K562 (cell line): Measurements from ENCODE around the gene PCP2. TPM values are rescaled to one million over a fixed set of nuclear protein-coding genes. Genes with fewer than 3 reads are reported as not detected.

Experiments used
- EHMT2 ChIP-seq: fragments of 450-650 bp; IDR thresholded peaks from 2 replicates; pipeline ENCODE4 v1.6.1; 2018; ENCODE audit warnings: antibody characterized with exemption
- FOXK1 ChIP-seq: sonication (generic); formaldehyde crosslinking; IDR thresholded peaks from 2 replicates; pipeline ENCODE4 v1.8.0; 2022; ENCODE audit warnings: missing genetic modification reagents, mild to moderate bottlenecking, borderline replicate concordance
- GABPB1 ChIP-seq: sonication (generic); formaldehyde crosslinking; IDR thresholded peaks from 2 replicates; pipeline ENCODE4 v1.8.0; 2022; ENCODE audit warnings: mild to moderate bottlenecking, missing genetic modification reagents
- HIVEP1 ChIP-seq: fragments of 250-450 bp; sonication (Bioruptor Pico); IDR thresholded peaks from 2 replicates; pipeline ENCODE4 v1.4.0; 2020; ENCODE audit warnings: mild to moderate bottlenecking
- HMG20A ChIP-seq: fragments of 450-650 bp; formaldehyde crosslinking; conservative IDR thresholded peaks from 2 replicates; pipeline ENCODE4 v1.4.0; 2020; ENCODE audit warnings: mild to moderate bottlenecking, mixed read lengths
- HSF4 ChIP-seq: fragments of 250-450 bp; sonication (Bioruptor Pico); IDR thresholded peaks from 2 replicates; pipeline ENCODE4 v2.1.2; 2022; ENCODE audit warnings: mild to moderate bottlenecking, moderate library complexity, borderline replicate concordance
- MTA1 ChIP-seq: fragments of 450-650 bp; IDR thresholded peaks from 2 replicates; pipeline ENCODE4 v1.6.1; 2017; ENCODE audit warnings: borderline replicate concordance
- NR2C2 ChIP-seq, 2 experiments: fragments of 200-800 bp in 1 of 2; sonication (Bioruptor generic) in 1 of 2; sonication (generic) in 1 of 2; formaldehyde crosslinking in 1 of 2; IDR thresholded peaks; 2 replicates each; pipeline versions ENCODE4 v1.6.1 to v1.8.0; 2016 to 2022; ENCODE audit warnings: mild to moderate bottlenecking in 1 of 2, missing compliant biosample characterization in 1 of 2, missing genetic modification characterization in 1 of 2, missing genetic modification reagents in 1 of 2
- PYGO2 ChIP-seq: fragments of 450-650 bp; IDR thresholded peaks from 2 replicates; pipeline ENCODE4 v1.6.1; 2016; ENCODE audit warnings: mild to moderate bottlenecking, missing genetic modification characterization, moderate library complexity, missing compliant biosample characterization
- SIRT6 ChIP-seq: IDR thresholded peaks from one replicate; pipeline ENCODE4 v1.6.1; 2012; ENCODE audit warnings: low read depth, mild to moderate bottlenecking, control low read depth, inconsistent platforms, low read length, moderate library complexity
- SMAD2 ChIP-seq: fragments of 150-350 bp; IDR thresholded peaks from 2 replicates; pipeline ENCODE4 v1.6.1; 2014; ENCODE audit warnings: low read depth, mild to moderate bottlenecking, low read length
- ZKSCAN3 ChIP-seq: fragments of 250-450 bp; sonication (Bioruptor Pico); IDR thresholded peaks from 2 replicates; pipeline ENCODE4 v1.4.0; 2020
- ZNF197 ChIP-seq: fragments of 200-800 bp; sonication (Bioruptor generic); IDR thresholded peaks from 2 replicates; pipeline ENCODE4 v1.6.1; 2016; ENCODE audit warnings: low read depth, missing genetic modification characterization, missing compliant biosample characterization
- ZNF263 ChIP-seq: sonication (generic); formaldehyde crosslinking; IDR thresholded peaks from 2 replicates; pipeline ENCODE4 v1.8.0; 2022; ENCODE audit warnings: mild to moderate bottlenecking, missing genetic modification reagents, borderline replicate concordance
- ZNF311 ChIP-seq: fragments of 250-450 bp; sonication (Bioruptor Pico); IDR thresholded peaks from 2 replicates; pipeline ENCODE4 v1.4.0; 2020; ENCODE audit warnings: mild to moderate bottlenecking, moderate library complexity
- ZNF766 ChIP-seq: fragments of 200-800 bp; sonication (Bioruptor generic); conservative IDR thresholded peaks from 2 replicates; pipeline ENCODE4 v1.6.1; 2016; ENCODE audit warnings: missing genetic modification characterization, missing compliant biosample characterization
- ZNF830 ChIP-seq: fragments of 250-450 bp; sonication (Bioruptor Pico); IDR thresholded peaks from 2 replicates; pipeline ENCODE4 v1.5.0; 2021; ENCODE audit warnings: mild to moderate bottlenecking
- polyA plus RNA-seq, 8 experiments: library from polyadenylated mRNA; depleted of rRNA in 4 of 8; stranded (reverse) in 5 of 8; unstranded in 3 of 8; fragments of >200 nt; fragmentation: Nextera tagmentation in 2 of 8; fragmentation: Illumina TruSeq in 1 of 8; extraction: Ambion mirVana in 2 of 8; extraction: Trizol in 1 of 8; gene quantifications; 2 replicates each; pipeline versions ENCODE4 v1.2.1 to v1.2.3, GENCODE V29; 2011 to 2014; ENCODE audit warnings: inconsistent platforms in 1 of 8, missing spikeins in 1 of 8
- total RNA-seq, 7 experiments: library from RNA; depleted of rRNA in 6 of 7; stranded (reverse); fragments of >200 nt in 6 of 7; fragmentation: Illumina TruSeq in 2 of 7; extraction: Trizol in 2 of 7; gene quantifications; 2 replicates each; pipeline versions ENCODE4 v1.2.1 to v1.2.3, GENCODE V29; 2011 to 2021; ENCODE audit warnings: low replicate concordance in 1 of 7
- TF ChIP-seq, protein P1 (sequence below): IDR thresholded peaks from 2 replicates; pipeline ENCODE4 v1.6.1; 2016; ENCODE audit warnings: missing genetic modification characterization, missing compliant biosample characterization
- TF ChIP-seq, protein P2 (sequence below): fragments of 250-450 bp; sonication (Bioruptor Pico); IDR thresholded peaks from 2 replicates; pipeline ENCODE4 v1.8.0; 2022; ENCODE audit warnings: inconsistent platforms, mild to moderate bottlenecking, moderate library complexity, borderline replicate concordance
- TF ChIP-seq, protein P3 (sequence below): fragments of 250-450 bp; sonication (Bioruptor Pico); IDR thresholded peaks from 2 replicates; pipeline ENCODE4 v1.5.0; 2020; ENCODE audit warnings: mild to moderate bottlenecking
- TF ChIP-seq, protein P4 (sequence below): sonication (generic); formaldehyde crosslinking; IDR thresholded peaks from 2 replicates; pipeline ENCODE4 v1.8.1; 2022; ENCODE audit warnings: missing genetic modification reagents
- TF ChIP-seq, protein P5 (sequence below): fragments of 250-450 bp; sonication (Bioruptor Pico); IDR thresholded peaks from 2 replicates; pipeline ENCODE4 v1.8.0; 2022; ENCODE audit warnings: moderate library complexity, mild to moderate bottlenecking, inconsistent platforms

Gene PCP2
- total and polyA plus RNA-seq, 9 of the 15 experiments (the other 6 are each of a cell fraction or from before 2014, with no cell fraction given): 0.17 to 1.3 (median 0.49) TPM; not detected in 3

DNA sequence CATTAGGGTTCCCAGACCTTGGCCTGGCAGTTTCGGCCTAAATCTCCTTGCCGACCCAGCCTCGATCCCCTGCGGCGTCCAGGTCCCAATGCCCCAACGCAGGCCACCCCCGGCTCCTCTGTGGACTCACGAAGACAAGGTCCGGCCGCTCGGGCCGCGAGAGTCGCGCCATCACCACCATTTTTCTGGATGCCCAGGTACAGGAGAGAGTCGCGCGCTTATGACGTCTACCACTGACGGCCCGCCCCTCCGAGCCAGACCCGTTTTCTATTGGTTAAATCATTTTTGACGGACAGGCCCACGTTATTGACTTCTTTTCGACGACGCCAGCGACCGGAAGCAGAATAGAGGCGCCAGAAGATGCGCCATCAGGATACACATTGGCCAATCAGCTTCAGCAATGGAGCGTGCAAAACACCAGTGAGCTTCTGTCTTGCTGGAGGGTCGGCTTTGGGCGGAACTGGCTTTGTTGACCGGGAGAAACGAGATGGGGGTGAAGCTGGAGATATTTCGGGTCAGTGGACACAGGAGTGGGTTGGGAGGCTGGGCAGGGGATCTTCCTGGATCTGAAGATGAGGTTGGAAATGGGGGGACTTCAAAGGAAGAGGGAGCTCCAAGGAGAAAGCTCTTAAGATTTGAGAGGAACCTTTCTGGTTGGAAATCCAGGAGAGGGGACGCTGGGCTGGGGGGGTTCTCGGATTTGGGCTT, 4.0 kb downstream of the PCP2 start, which contains the start of the genes PET100 and XAB2 (continued):
- TF ChIP-seq MTA1 (peak; percentile 99), NR2C2 (CRISPR knock-in tag; IDR thresholded peaks at IDR 0.05) (peak; percentile 61; the same call in 1 of the 2 replicates), NR2C2 (tag; IDR thresholded peaks at IDR 0.05) (peak; percentile 90), HMG20A (no peak), SMAD2 (no peak), HSF4 (CRISPR knock-in tag) (no peak), ZNF197 (CRISPR knock-in tag) (no peak), EHMT2 (no peak), HIVEP1 (CRISPR knock-in tag) (no peak), ZNF311 (CRISPR knock-in tag) (no peak), GABPB1 (CRISPR knock-in tag) (peak; percentile 90), FOXK1 (0 out of 2 replicates have a peak, but pooled peaks have one; percentile 82), SIRT6 (no peak), ZKSCAN3 (CRISPR knock-in tag) (no peak), ZNF830 (CRISPR knock-in tag) (no peak), ZNF263 (CRISPR knock-in tag) (no peak), PYGO2 (no peak), ZNF766 (no peak)
- TF ChIP-seq, protein P1, sequence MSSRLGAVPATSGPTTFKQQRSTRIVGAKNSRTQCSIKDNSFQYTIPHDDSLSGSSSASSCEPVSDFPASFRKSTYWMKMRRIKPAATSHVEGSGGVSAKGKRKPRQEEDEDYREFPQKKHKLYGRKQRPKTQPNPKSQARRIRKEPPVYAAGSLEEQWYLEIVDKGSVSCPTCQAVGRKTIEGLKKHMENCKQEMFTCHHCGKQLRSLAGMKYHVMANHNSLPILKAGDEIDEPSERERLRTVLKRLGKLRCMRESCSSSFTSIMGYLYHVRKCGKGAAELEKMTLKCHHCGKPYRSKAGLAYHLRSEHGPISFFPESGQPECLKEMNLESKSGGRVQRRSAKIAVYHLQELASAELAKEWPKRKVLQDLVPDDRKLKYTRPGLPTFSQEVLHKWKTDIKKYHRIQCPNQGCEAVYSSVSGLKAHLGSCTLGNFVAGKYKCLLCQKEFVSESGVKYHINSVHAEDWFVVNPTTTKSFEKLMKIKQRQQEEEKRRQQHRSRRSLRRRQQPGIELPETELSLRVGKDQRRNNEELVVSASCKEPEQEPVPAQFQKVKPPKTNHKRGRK (tag): no peak
- TF ChIP-seq, protein P2, sequence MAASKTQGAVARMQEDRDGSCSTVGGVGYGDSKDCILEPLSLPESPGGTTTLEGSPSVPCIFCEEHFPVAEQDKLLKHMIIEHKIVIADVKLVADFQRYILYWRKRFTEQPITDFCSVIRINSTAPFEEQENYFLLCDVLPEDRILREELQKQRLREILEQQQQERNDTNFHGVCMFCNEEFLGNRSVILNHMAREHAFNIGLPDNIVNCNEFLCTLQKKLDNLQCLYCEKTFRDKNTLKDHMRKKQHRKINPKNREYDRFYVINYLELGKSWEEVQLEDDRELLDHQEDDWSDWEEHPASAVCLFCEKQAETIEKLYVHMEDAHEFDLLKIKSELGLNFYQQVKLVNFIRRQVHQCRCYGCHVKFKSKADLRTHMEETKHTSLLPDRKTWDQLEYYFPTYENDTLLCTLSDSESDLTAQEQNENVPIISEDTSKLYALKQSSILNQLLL: no peak
- TF ChIP-seq, protein P3, sequence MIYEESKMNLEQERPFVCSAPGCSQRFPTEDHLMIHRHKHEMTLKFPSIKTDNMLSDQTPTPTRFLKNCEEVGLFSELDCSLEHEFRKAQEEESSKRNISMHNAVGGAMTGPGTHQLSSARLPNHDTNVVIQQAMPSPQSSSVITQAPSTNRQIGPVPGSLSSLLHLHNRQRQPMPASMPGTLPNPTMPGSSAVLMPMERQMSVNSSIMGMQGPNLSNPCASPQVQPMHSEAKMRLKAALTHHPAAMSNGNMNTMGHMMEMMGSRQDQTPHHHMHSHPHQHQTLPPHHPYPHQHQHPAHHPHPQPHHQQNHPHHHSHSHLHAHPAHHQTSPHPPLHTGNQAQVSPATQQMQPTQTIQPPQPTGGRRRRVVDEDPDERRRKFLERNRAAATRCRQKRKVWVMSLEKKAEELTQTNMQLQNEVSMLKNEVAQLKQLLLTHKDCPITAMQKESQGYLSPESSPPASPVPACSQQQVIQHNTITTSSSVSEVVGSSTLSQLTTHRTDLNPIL (CRISPR knock-in tag): no peak
- TF ChIP-seq, protein P4, sequence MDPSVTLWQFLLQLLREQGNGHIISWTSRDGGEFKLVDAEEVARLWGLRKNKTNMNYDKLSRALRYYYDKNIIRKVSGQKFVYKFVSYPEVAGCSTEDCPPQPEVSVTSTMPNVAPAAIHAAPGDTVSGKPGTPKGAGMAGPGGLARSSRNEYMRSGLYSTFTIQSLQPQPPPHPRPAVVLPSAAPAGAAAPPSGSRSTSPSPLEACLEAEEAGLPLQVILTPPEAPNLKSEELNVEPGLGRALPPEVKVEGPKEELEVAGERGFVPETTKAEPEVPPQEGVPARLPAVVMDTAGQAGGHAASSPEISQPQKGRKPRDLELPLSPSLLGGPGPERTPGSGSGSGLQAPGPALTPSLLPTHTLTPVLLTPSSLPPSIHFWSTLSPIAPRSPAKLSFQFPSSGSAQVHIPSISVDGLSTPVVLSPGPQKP: no peak
- TF ChIP-seq, protein P5, sequence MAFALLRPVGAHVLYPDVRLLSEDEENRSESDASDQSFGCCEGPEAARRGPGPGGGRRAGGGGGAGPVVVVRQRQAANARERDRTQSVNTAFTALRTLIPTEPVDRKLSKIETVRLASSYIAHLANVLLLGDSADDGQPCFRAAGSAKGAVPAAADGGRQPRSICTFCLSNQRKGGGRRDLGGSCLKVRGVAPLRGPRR: no peak
